Smooth muscle cell (in vitro differentiated cells): ENCODE measurements around the gene LPAR6. TPM values are rescaled to one million over a fixed set of nuclear protein-coding genes. Genes with fewer than 3 reads are reported as not detected.
A peak's percentile ranks its signal among the peaks of the same experiment; 100 is the strongest.

Experiments used
- DNase-seq: peaks from one replicate; lab custom pipeline; 2025; ENCODE audit not compliant: unreplicated experiment; lab: John Stamatoyannopoulos, UW
- H2AFZ ChIP-seq: fragments of 200-600 bp; sonication (generic); 2 replicates; pipeline ENCODE4 v1.6.0; 2016; ENCODE audit warnings: antibody characterized with exemption, low read depth, mild to moderate bottlenecking
- H3F3A ChIP-seq: fragments of 200-600 bp; sonication (generic); 2 replicates; pipeline ENCODE4 v1.6.0; 2017; ENCODE audit warnings: antibody characterized with exemption, low read depth
- H3K27ac ChIP-seq: fragments of 200-600 bp; sonication (generic); 2 replicates; pipeline ENCODE4 v1.5.1; 2016; ENCODE audit warnings: low read depth, mild to moderate bottlenecking
- H3K27me3 ChIP-seq: fragments of 200-600 bp; sonication (generic); 2 replicates; pipeline ENCODE4 v1.6.1; 2016; ENCODE audit warnings: low read depth, mild to moderate bottlenecking
- H3K36me3 ChIP-seq: fragments of 200-600 bp; sonication (generic); 2 replicates; pipeline ENCODE4 v1.5.1; 2016; ENCODE audit warnings: low read depth
- H3K4me1 ChIP-seq: fragments of 200-600 bp; sonication (generic); 2 replicates; pipeline ENCODE4 v1.5.1; 2016; ENCODE audit warnings: low read depth
- H3K4me2 ChIP-seq: fragments of 200-600 bp; sonication (generic); 2 replicates; pipeline ENCODE4 v1.6.0; 2016; ENCODE audit warnings: mild to moderate bottlenecking
- H3K4me3 ChIP-seq: fragments of 200-600 bp; sonication (generic); 2 replicates; pipeline ENCODE4 v1.5.1; 2016; ENCODE audit warnings: mild to moderate bottlenecking
- H3K79me2 ChIP-seq: fragments of 200-600 bp; sonication (generic); 2 replicates; pipeline ENCODE4 v1.6.0; 2016; ENCODE audit warnings: low read depth, mild to moderate bottlenecking
- H3K9ac ChIP-seq: fragments of 200-600 bp; sonication (generic); 2 replicates; pipeline ENCODE4 v1.6.0; 2016; ENCODE audit warnings: low read depth
- H3K9me3 ChIP-seq: fragments of 200-600 bp; sonication (generic); replicated peaks from 2 replicates; pipeline ENCODE4 v1.5.1; 2016; ENCODE audit warnings: low read depth
- H4K20me1 ChIP-seq: fragments of 200-600 bp; sonication (generic); 2 replicates; pipeline ENCODE4 v1.6.0; 2016; ENCODE audit warnings: low read depth
- WGBS: methylation state at CpG from one replicate; pipeline ENCODE4 v1.1.7; 2016; ENCODE audit warnings: low lambda C conversion rate; 5-methylcytosine and 5-hydroxymethylcytosine counted together
- polyA plus RNA-seq: library from polyadenylated mRNA; unstranded; fragments of >200 nt; fragmentation: Nextera tagmentation; extraction: Ambion mirVana; gene quantifications from 2 replicates; pipeline ENCODE4 v1.2.1, GENCODE V29; 2016
- total RNA-seq: library from RNA; depleted of rRNA; stranded (reverse); fragments of >200 nt; gene quantifications from 2 replicates; pipeline ENCODE4 v1.2.3, GENCODE V29; 2014
- TF ChIP-seq, protein P1 (sequence below): fragments of 200-600 bp; sonication (generic); IDR thresholded peaks from 2 replicates; pipeline ENCODE4 v1.5.1; 2017; ENCODE audit warnings: borderline replicate concordance, mild to moderate bottlenecking, antibody characterized with exemption; ENCODE audit not compliant: insufficient read depth, poor library complexity, severe bottlenecking

LPAR6 gene
- total and polyA plus RNA-seq, 2 experiments from 2014 or later, result 5.4 to 14.2 TPM

DNA sequence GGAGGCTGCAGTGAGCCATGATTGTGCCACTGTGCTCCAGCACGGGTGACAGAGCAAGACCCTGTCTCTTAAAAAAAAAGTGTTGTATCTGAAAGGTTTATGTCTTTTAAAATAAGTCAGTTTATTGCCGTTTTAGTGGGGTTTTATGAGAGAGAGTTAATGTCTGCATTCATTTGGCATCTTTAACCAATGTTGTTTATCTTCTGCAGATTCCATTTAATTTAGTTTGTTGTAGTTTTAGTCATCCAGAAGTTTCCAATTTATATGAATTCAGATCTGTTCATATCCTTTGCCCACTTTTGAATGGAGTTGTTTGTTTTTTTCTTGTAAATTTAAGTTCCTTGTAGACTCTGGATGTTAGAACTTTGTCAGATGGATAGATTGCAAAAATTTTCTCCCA, 36.7 kb upstream of the LPAR6 start:
- Histone ChIP-seq H3F3A (no peaks in the 10 kb centered on the region), H3K9me3 (peaks cover 16% of the 10 kb centered on the region), H4K20me1 (no peaks in the 10 kb centered on the region), H3K36me3 (no peaks in the 10 kb centered on the region), H3K4me1 (no peaks in the 10 kb centered on the region), H3K9ac (no peak overlapping the region), H2AFZ (no peak overlapping the region), H3K79me2 (peaks cover 9% of the 10 kb centered on the region), H3K4me3 (no peak overlapping the region), H3K27me3 (no peaks in the 10 kb centered on the region), H3K4me2 (no peak overlapping the region), H3K27ac (no peak overlapping the region)
- 59% methylated on average over 2 of the region's 2 CpGs for WGBS
- TF ChIP-seq, protein P1, sequence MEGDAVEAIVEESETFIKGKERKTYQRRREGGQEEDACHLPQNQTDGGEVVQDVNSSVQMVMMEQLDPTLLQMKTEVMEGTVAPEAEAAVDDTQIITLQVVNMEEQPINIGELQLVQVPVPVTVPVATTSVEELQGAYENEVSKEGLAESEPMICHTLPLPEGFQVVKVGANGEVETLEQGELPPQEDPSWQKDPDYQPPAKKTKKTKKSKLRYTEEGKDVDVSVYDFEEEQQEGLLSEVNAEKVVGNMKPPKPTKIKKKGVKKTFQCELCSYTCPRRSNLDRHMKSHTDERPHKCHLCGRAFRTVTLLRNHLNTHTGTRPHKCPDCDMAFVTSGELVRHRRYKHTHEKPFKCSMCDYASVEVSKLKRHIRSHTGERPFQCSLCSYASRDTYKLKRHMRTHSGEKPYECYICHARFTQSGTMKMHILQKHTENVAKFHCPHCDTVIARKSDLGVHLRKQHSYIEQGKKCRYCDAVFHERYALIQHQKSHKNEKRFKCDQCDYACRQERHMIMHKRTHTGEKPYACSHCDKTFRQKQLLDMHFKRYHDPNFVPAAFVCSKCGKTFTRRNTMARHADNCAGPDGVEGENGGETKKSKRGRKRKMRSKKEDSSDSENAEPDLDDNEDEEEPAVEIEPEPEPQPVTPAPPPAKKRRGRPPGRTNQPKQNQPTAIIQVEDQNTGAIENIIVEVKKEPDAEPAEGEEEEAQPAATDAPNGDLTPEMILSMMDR, result no peak
- no peak for DNase-seq

DNA sequence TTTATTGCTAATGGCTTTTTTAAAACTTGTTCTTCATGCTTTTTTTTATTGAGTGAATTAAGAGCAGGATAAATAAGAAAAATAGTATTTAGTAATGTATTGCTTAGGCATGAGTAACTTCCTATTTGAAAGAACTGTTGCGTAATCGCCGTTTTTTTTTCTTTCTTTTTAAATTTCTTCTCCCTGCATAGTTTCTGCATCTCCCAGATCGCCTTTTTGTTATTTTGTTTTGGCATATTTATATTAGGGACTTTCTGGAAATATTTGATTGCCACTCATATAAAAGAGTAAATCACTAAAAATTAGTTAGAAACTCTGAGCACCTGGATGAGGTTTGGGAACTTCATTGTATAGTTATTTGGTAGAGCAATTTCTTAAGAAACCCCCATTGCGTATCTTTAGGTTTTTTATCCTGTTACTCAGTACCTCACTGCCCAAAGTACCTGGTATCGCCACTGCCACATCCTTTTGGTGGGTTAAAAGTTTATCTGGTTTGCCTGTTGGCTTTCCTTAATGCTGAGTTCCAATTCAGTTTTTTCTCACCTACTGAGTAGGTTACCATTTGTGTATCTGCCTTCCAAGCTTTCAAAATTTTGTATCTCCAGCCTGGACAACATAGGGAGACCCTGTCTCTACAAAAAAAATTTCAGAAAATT, 36.2 kb upstream of the LPAR6 start:
- H3K36me3 ChIP-seq, result no peaks in the 10 kb centered on the region
- 72% methylated on average over 6 of the region's 6 CpGs for WGBS
- peaks cover 9% of the 10 kb centered on the region for H3K79me2 ChIP-seq
- H3K9ac ChIP-seq, result no peak overlapping the region
- H3K4me3 ChIP-seq, result no peak overlapping the region
- peaks cover 16% of the 10 kb centered on the region for H3K9me3 ChIP-seq
- peak overlapping the region; percentile 50 for H3K27ac ChIP-seq
- no peaks in the 10 kb centered on the region for H4K20me1 ChIP-seq
- H3K27me3 ChIP-seq, result no peaks in the 10 kb centered on the region
- H3F3A ChIP-seq, result no peaks in the 10 kb centered on the region
- H2AFZ ChIP-seq, result no peak overlapping the region
- TF ChIP-seq, protein P1, result no peak
- H3K4me2 ChIP-seq, result peak overlapping the region; percentile 29
- no peak for DNase-seq
- H3K4me1 ChIP-seq, result no peaks in the 10 kb centered on the region

DNA sequence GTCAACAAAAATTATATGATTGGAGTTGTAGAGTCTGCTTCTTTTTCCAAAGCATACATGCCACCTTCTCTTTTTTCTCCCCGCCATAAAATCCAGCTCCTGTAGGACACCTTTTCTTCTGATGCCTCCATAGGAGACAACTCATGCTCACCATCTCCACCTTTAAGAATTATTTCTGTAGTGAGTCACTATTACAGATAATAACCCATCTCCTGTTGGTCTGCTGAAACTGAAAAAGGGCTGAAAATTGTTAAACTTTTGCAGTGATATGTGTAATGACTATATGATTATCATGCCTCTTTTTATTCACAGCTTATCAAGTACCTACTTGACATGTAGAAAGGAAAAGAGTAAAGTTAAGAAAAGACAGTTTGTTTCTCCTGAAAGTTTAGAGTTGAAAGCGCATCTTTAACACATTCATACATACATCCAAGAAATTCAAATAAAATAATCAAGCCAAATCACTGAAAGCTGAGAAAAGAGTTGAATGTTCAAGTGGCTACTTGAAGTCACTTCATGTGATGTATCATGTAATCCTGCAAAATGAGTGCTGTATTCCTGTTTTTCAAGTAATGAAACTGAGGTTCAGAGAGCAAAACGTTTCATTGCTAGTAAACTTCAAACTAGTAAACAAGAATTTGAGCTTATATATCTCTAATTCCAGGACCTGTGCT, 35.5 kb upstream of the LPAR6 start:
- TF ChIP-seq, protein P1, result no peak
- Histone ChIP-seq H3K27ac (peak overlapping the region; percentile 50), H3K36me3 (no peaks in the 10 kb centered on the region), H3K27me3 (no peaks in the 10 kb centered on the region), H3K4me3 (no peak overlapping the region), H3K4me2 (peak overlapping the region; percentile 29), H3K9ac (no peak overlapping the region), H3F3A (no peaks in the 10 kb centered on the region), H3K4me1 (no peaks in the 10 kb centered on the region), H4K20me1 (no peaks in the 10 kb centered on the region), H3K9me3 (peaks cover 16% of the 10 kb centered on the region), H2AFZ (no peak overlapping the region), H3K79me2 (peaks cover 9% of the 10 kb centered on the region)
- WGBS, result 89% methylated on average over 3 of the region's 3 CpGs
- no peak for DNase-seq
